HepG2 (cell line): ENCODE data around the gene CCT3. TPM values are rescaled to one million over a fixed set of nuclear protein-coding genes. Genes with fewer than 3 reads are reported as not detected.

Experiments
- AHDC1 ChIP-seq: sonication (generic); formaldehyde crosslinking; IDR thresholded peaks from 2 replicates; pipeline ENCODE4 v1.5.1; 2020; ENCODE audit warnings: mild to moderate bottlenecking, missing genetic modification reagents, borderline replicate concordance
- ERF ChIP-seq: IDR thresholded peaks from 2 replicates; pipeline ENCODE4 v1.6.1; 2018; ENCODE audit warnings: missing biosample characterization, missing genetic modification reagents
- FOXK2 ChIP-seq: fragments of 450-650 bp; IDR thresholded peaks from 2 replicates; pipeline ENCODE4 v1.6.1; 2016
- GATAD1 ChIP-seq: IDR thresholded peaks from 2 replicates; pipeline ENCODE4 v1.6.1; 2016; ENCODE audit warnings: missing genetic modification reagents, missing compliant biosample characterization
- GTF3A ChIP-seq: sonication (generic); formaldehyde crosslinking; conservative IDR thresholded peaks from 2 replicates; pipeline ENCODE4 v1.4.0; 2020; ENCODE audit warnings: mild to moderate bottlenecking, missing genetic modification reagents
- KAT2B ChIP-seq: fragments of 150-350 bp; IDR thresholded peaks from 2 replicates; pipeline ENCODE4 v1.6.1; 2014; ENCODE audit warnings: low read depth, low read length, borderline replicate concordance
- MEF2D ChIP-seq: sonication (generic); formaldehyde crosslinking; IDR thresholded peaks from 2 replicates; pipeline ENCODE4 v1.5.1; 2020; ENCODE audit warnings: mild to moderate bottlenecking, missing genetic modification reagents
- MLXIP ChIP-seq: sonication (generic); formaldehyde crosslinking; IDR thresholded peaks from 2 replicates; pipeline ENCODE4 v1.9.0; 2021; ENCODE audit warnings: missing genetic modification reagents, borderline replicate concordance
- PATZ1 ChIP-seq: sonication (generic); formaldehyde crosslinking; IDR thresholded peaks from 2 replicates; pipeline ENCODE4 v1.4.0; 2020; ENCODE audit warnings: missing genetic modification reagents
- PRMT3 ChIP-seq: sonication (generic); formaldehyde crosslinking; IDR thresholded peaks from 2 replicates; pipeline ENCODE4 v1.8.1; 2022; ENCODE audit warnings: low read depth, mild to moderate bottlenecking, moderate library complexity, missing genetic modification reagents, borderline replicate concordance
- SP2 ChIP-seq: sonication (generic); formaldehyde crosslinking; IDR thresholded peaks from 2 replicates; pipeline ENCODE4 v1.5.1; 2020; ENCODE audit warnings: mild to moderate bottlenecking, missing genetic modification reagents
- UBTF ChIP-seq: sonication (generic); formaldehyde crosslinking; IDR thresholded peaks from 2 replicates; pipeline ENCODE4 v1.4.0; 2020; ENCODE audit warnings: mild to moderate bottlenecking, missing genetic modification reagents
- ZNF205 ChIP-seq: IDR thresholded peaks from 2 replicates; pipeline ENCODE4 v1.6.1; 2018; ENCODE audit warnings: missing biosample characterization, missing genetic modification reagents
- ZNF691 ChIP-seq: sonication (generic); formaldehyde crosslinking; IDR thresholded peaks from 2 replicates; pipeline ENCODE4 v1.4.0; 2020; ENCODE audit warnings: missing genetic modification reagents, low read depth, mild to moderate bottlenecking, borderline replicate concordance
- ZNF746 ChIP-seq: sonication (generic); formaldehyde crosslinking; IDR thresholded peaks from 2 replicates; pipeline ENCODE4 v1.8.0; 2022; ENCODE audit warnings: mild to moderate bottlenecking, missing genetic modification reagents
- polyA plus RNA-seq, 8 experiments: library from polyadenylated mRNA; depleted of rRNA in 3 of 8; stranded (reverse) in 7 of 8; unstranded in 1 of 8; fragments of >200 nt; fragmentation: Illumina TruSeq in 4 of 8; extraction: Trizol in 4 of 8; gene quantifications; 2 replicates each; pipeline versions ENCODE4 v1.2.1 to v1.2.3, GENCODE V29; 2011 to 2016; ENCODE audit warnings: low read depth in 4 of 8, missing spikeins in 1 of 8, mixed read lengths in 1 of 8; ENCODE audit not compliant: insufficient read depth in 1 of 8
- total RNA-seq, 5 experiments: library from RNA; depleted of rRNA; stranded (reverse); fragments of >200 nt; fragmentation: Illumina TruSeq; extraction: Trizol; gene quantifications; 2 replicates each; pipeline ENCODE4 v1.2.3, GENCODE V29; 2016; ENCODE audit warnings: low read depth in 1 of 5

The CCT3 gene
- total and polyA plus RNA-seq, 2 of the 13 experiments (the other 11 are each of a cell fraction or from before 2014, with no cell fraction given) = 319 to 615 TPM

GRCh38 chr1:156356875-156357534 lies 18.9 kb upstream of the CCT3 start (continued):
- TF ChIP-seq AHDC1 (no peak), PRMT3 (CRISPR knock-in tag) (no peak), UBTF (peak; percentile 58; the same call in 1 of the 2 replicates), MLXIP (CRISPR knock-in tag) (no peak), GTF3A (0 out of 2 replicates have a peak, but pooled peaks have one; percentile 41), ZNF691 (peak; percentile 56; the same call in 1 of the 2 replicates), KAT2B (no peak), ERF (CRISPR knock-in tag) (no peak), SP2 (CRISPR knock-in tag) (no peak), ZNF205 (peak; percentile 29; the same call in 1 of the 2 replicates), ZNF746 (no peak), PATZ1 (CRISPR knock-in tag) (peak; percentile 83), GATAD1 (peak; percentile 60), FOXK2 (no peak), MEF2D (CRISPR knock-in tag) (0 out of 2 replicates have a peak, but pooled peaks have one; percentile 46)
